Measurements from ENCODE around the gene AEBP1. TPM values are rescaled to one million over a fixed set of nuclear protein-coding genes. Genes with fewer than 3 reads are reported as not detected.

Gene AEBP1
- total RNA-seq, 2 experiments from 2014 or later: 29.1 to 30.4 TPM

- Mint-ChIP-seq H3K27me3 (no peaks in the 10 kb centered on the region), H3K36me3 (ENCODE audit: low read depth) (no peaks in the 10 kb centered on the region), H3K4me3 (no peak overlapping the region), H3K27ac (no peak overlapping the region), H3K4me1 (ENCODE audit: low read depth) (peaks cover 5% of the 10 kb centered on the region), H3K9me3 (no peaks in the 10 kb centered on the region)
- ATAC-seq: no peak
- intact Hi-C loops (cut with micrococcal nuclease): no loop called here
- no peak for DNase-seq
- POLR2A ChIA-PET: no interaction called here
- no peak for TF ChIP-seq CTCF (IDR thresholded peaks at IDR 0.05)
- CTCF ChIA-PET: no interaction called here
Measured at GRCh38 chr7:44150466-44150832, 46.3 kb downstream of the AEBP1 start.

DNA sequence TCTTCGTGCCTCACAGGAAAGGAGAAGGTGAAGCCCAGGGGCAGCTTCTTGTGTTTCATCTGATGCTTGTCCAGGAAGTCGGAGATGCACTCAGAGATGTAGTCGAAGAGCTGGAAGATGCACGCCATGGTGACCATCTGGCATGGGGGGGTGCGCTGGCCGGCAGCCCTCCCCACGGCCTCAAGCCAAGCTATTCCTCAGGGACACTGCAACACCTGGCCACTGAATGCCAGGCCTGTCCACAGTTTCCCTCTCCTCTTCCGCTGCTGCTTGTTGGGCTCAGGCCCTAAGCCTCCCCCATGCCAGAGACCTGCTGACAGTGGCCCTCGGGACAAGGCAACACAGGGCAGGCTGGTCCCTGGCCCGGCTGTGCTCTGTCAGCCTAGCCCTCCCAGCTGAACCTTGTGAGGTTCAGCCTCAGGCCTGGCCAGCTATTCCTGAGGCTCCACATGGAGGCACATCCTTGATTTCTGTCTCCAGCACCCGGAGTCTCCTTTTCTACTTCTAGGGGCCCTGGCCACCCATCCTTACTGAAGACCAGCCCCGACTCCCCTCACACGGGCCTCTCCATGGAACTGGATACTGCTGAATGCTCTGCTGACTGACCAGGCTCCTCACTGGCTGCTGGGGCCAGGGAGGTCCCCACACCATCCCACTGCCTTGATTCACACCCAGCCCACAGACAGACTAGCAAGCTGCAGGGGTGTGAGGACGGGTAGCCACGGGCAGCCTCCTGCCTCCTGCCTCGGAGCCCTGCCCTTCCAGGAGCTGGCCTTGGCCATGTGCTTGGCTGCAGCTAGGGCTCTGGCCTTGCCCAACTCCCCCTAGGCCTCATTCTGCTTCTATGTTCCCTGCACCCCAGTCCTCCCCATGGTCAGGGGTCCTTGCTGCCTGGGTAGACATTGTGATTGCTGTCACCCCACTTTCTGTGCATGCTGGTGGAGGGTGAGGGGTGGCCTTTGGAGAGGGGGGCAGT, 47.1 kb downstream of the AEBP1 start:
- Mint-ChIP-seq H3K27ac (no peak overlapping the region), H3K4me3 (no peak overlapping the region), H3K36me3 (ENCODE audit: low read depth) (no peaks in the 10 kb centered on the region), H3K4me1 (ENCODE audit: low read depth) (peaks cover 4% of the 10 kb centered on the region), H3K27me3 (no peaks in the 10 kb centered on the region), H3K9me3 (no peaks in the 10 kb centered on the region)
- intact Hi-C loops (cut with micrococcal nuclease): no loop called here
- POLR2A ChIA-PET: no interaction called here
- no peak for TF ChIP-seq CTCF (IDR thresholded peaks at IDR 0.05)
- no peak for ATAC-seq
- DNase-seq: no peak
- CTCF ChIA-PET: no interaction called here

- no peak for DNase-seq
- Mint-ChIP-seq H3K4me3 (no peak overlapping the region), H3K9me3 (no peaks in the 10 kb centered on the region), H3K4me1 (ENCODE audit: low read depth) (no peaks in the 10 kb centered on the region), H3K36me3 (ENCODE audit: low read depth) (no peaks in the 10 kb centered on the region), H3K27ac (no peak overlapping the region), H3K27me3 (no peaks in the 10 kb centered on the region)
- intact Hi-C loops (cut with micrococcal nuclease): no loop called here
- ChIA-PET CTCF (no interaction called here), POLR2A (no interaction called here)
- ATAC-seq: no peak
- TF ChIP-seq CTCF (IDR thresholded peaks at IDR 0.05): no peak
Measured at GRCh38 chr7:44151956-44152355, 47.8 kb downstream of the AEBP1 start.

GRCh38 chr7:44152971-44153947, 49.1 kb downstream of the AEBP1 start:
- TF ChIP-seq CTCF (IDR thresholded peaks at IDR 0.05): no peak
- Mint-ChIP-seq H3K4me3 (no peak overlapping the region), H3K27ac (no peak overlapping the region), H3K4me1 (ENCODE audit: low read depth) (no peaks in the 10 kb centered on the region), H3K36me3 (ENCODE audit: low read depth) (no peaks in the 10 kb centered on the region), H3K27me3 (no peaks in the 10 kb centered on the region), H3K9me3 (no peaks in the 10 kb centered on the region)
- ChIA-PET CTCF (no interaction called here), POLR2A (no interaction called here)
- DNase-seq: no peak
- intact Hi-C loops (cut with micrococcal nuclease): no loop called here
- ATAC-seq: no peak

DNA sequence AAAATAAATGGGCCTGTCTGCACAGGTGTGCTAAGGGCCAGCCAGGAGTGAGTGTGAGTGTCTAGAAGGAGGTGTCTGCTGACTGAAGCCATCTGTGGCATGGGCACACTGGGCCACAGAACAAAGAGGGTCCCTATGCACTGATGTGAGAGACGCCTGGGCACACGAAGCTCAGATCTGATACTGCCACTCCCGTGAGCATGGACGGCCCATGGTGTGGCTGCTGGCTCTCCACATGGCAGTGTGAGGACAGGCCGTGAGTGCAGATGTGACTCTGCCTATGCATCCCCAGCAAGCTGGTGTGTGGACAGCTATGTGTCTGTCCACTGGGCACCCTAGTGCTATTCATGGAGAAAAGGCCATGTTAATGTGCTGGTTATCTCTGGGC, 49.8 kb downstream of the AEBP1 start:
- CTCF ChIA-PET: no interaction called here
- no peak overlapping the region for H3K27ac Mint-ChIP-seq
- H3K36me3 Mint-ChIP-seq (ENCODE audit: low read depth): no peaks in the 10 kb centered on the region
- no peak for TF ChIP-seq CTCF (IDR thresholded peaks at IDR 0.05)
- ATAC-seq (no peak), DNase-seq (no peak)
- H3K27me3 Mint-ChIP-seq: no peaks in the 10 kb centered on the region
- no peaks in the 10 kb centered on the region for H3K4me1 Mint-ChIP-seq (ENCODE audit: low read depth)
- intact Hi-C loops (cut with micrococcal nuclease): no loop called here
- H3K4me3 Mint-ChIP-seq: no peak overlapping the region
- POLR2A ChIA-PET: no interaction called here
- H3K9me3 Mint-ChIP-seq: no peaks in the 10 kb centered on the region
